SK-N-MC (cell line): ENCODE measurements around the gene ABLIM2.

ENCODE experiments used
- DNase-seq: peaks from one replicate; pipeline ENCODE4 v3.0.0-alpha.2; 2011; ENCODE audit warnings: low read depth, low spot score
- H3K27ac ChIP-seq: fragments of 200-600 bp; sonication (generic); 2 replicates; pipeline ENCODE4 v1.5.1; 2016; ENCODE audit warnings: mixed run types
- H3K36me3 ChIP-seq: fragments of 200-600 bp; sonication (generic); 2 replicates; pipeline ENCODE4 v1.6.1; 2017; ENCODE audit warnings: antibody characterized with exemption, low read length, mixed read lengths; ENCODE audit not compliant: insufficient read depth
- H3K4me3 ChIP-seq: fragments of 200-600 bp; sonication (generic); 2 replicates; pipeline ENCODE4 v1.5.1; 2016
- H3K9ac ChIP-seq: fragments of 200-600 bp; sonication (generic); 2 replicates; pipeline ENCODE4 v1.8.0; 2017; ENCODE audit warnings: mixed run types, mixed read lengths; ENCODE audit not compliant: insufficient read length
- H3K9me3 ChIP-seq: fragments of 200-600 bp; sonication (generic); 2 replicates; pipeline ENCODE4 v1.6.1; 2017; ENCODE audit warnings: low read depth, mild to moderate bottlenecking, antibody characterized with exemption, low read length, moderate library complexity, mixed read lengths
- EZH2 ChIP-seq: fragments of 200-600 bp; sonication (generic); IDR thresholded peaks from one replicate; pipeline ENCODE4 v1.6.1; 2017; ENCODE audit warnings: antibody characterized with exemption
- FOXP2 ChIP-seq: optimal IDR thresholded peaks from 2 replicates; pipeline ENCODE3; 2011; ENCODE audit warnings: mild to moderate bottlenecking, moderate library complexity; ENCODE audit not compliant: insufficient read depth; ENCODE audit errors: extremely low read length, control extremely low read depth
- POLR2AphosphoS5 ChIP-seq: IDR thresholded peaks from 2 replicates; pipeline ENCODE4 v1.6.1; 2012; ENCODE audit warnings: mild to moderate bottlenecking, low read depth, low read length, borderline replicate concordance

Gene ABLIM2

GRCh38 chr4:8021796-8022195 is 136.8 kb downstream of the ABLIM2 start:
- H3K4me3 ChIP-seq = no peak overlapping the region
- no peaks in the 10 kb centered on the region for H3K9me3 ChIP-seq
- TF ChIP-seq EZH2 (no peak), POLR2AphosphoS5 (no peak), FOXP2 (no peak)
- no peak overlapping the region for H3K9ac ChIP-seq
- no peaks in the 10 kb centered on the region for H3K36me3 ChIP-seq
- no peak overlapping the region for H3K27ac ChIP-seq
- no peak for DNase-seq

GRCh38 chr4:8019396-8020365 is 138.9 kb downstream of the ABLIM2 start:
- no peak overlapping the region for H3K4me3 ChIP-seq
- no peak for DNase-seq
- TF ChIP-seq EZH2 (no peak), POLR2AphosphoS5 (no peak), FOXP2 (no peak)
- H3K9me3 ChIP-seq = no peaks in the 10 kb centered on the region
- H3K9ac ChIP-seq = no peak overlapping the region
- no peak overlapping the region for H3K27ac ChIP-seq
- H3K36me3 ChIP-seq = no peaks in the 10 kb centered on the region

DNA sequence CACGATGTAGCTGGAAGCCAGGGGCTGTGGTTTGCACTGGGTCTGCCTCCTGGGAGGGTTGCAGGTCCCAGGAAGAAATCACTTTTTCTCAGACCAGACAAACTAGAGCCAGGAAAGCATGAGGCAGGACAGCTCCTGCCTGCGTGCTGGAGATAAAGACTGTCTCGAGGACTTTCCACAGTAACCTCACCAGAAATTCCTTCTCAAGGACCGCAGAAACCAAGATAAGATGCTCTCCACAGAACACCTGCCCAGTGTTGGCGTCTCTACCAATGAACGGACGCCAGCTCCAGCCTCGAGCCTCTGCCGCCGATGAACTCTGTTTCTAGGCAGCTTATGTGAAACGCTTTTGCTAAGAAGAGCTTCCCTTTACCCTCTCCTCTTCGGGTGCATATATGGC is 142.1 kb downstream of the ABLIM2 start:
- TF ChIP-seq EZH2 (no peak), FOXP2 (no peak), POLR2AphosphoS5 (no peak)
- no peak overlapping the region for H3K4me3 ChIP-seq
- DNase-seq = no peak
- H3K9me3 ChIP-seq = no peaks in the 10 kb centered on the region
- H3K36me3 ChIP-seq = no peaks in the 10 kb centered on the region
- H3K9ac ChIP-seq = no peak overlapping the region
- no peak overlapping the region for H3K27ac ChIP-seq

GRCh38 chr4:8015512-8015911 is 143.1 kb downstream of the ABLIM2 start:
- H3K27ac ChIP-seq = no peak overlapping the region
- TF ChIP-seq POLR2AphosphoS5 (no peak), FOXP2 (no peak), EZH2 (no peak)
- H3K36me3 ChIP-seq = no peaks in the 10 kb centered on the region
- H3K9me3 ChIP-seq = no peaks in the 10 kb centered on the region
- no peak overlapping the region for H3K4me3 ChIP-seq
- DNase-seq = no peak
- no peak overlapping the region for H3K9ac ChIP-seq

- no peak overlapping the region for H3K4me3 ChIP-seq
- no peaks in the 10 kb centered on the region for H3K9me3 ChIP-seq
- no peak overlapping the region for H3K9ac ChIP-seq
- no peak for DNase-seq
- no peak for TF ChIP-seq FOXP2
- no peak for TF ChIP-seq POLR2AphosphoS5
- no peak for TF ChIP-seq EZH2
- H3K36me3 ChIP-seq = no peaks in the 10 kb centered on the region
- H3K27ac ChIP-seq = no peak overlapping the region
Observed at GRCh38 chr4:8013976-8014726, 144.5 kb downstream of the ABLIM2 start.

GRCh38 chr4:8012517-8012916 is 146.1 kb downstream of the ABLIM2 start:
- no peak overlapping the region for H3K9ac ChIP-seq
- no peaks in the 10 kb centered on the region for H3K36me3 ChIP-seq
- no peak for TF ChIP-seq FOXP2
- no peak for TF ChIP-seq EZH2
- no peak for TF ChIP-seq POLR2AphosphoS5
- H3K27ac ChIP-seq = no peak overlapping the region
- no peak overlapping the region for H3K4me3 ChIP-seq
- no peaks in the 10 kb centered on the region for H3K9me3 ChIP-seq
- DNase-seq = no peak

DNA sequence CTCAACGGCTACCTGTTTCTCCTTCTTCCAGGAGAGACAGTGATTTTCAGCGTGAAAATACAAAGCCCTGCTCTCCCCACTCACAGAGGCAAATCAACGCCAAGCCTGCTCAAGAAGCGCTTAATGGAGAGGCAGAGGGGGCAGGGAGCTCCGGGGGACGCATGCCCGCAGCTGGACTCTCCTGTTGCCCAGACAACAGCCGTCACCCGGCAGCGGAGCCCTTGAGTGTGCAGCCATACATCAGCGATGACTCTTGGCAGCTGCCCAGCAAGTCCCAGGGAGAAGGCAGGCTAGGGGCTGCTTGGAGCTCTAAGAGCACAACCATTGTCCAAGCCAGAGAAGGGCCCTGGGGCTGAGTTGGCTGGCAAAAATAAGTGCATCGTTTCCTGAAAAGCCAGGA is 148.0 kb downstream of the ABLIM2 start:
- no peak for DNase-seq

DNA sequence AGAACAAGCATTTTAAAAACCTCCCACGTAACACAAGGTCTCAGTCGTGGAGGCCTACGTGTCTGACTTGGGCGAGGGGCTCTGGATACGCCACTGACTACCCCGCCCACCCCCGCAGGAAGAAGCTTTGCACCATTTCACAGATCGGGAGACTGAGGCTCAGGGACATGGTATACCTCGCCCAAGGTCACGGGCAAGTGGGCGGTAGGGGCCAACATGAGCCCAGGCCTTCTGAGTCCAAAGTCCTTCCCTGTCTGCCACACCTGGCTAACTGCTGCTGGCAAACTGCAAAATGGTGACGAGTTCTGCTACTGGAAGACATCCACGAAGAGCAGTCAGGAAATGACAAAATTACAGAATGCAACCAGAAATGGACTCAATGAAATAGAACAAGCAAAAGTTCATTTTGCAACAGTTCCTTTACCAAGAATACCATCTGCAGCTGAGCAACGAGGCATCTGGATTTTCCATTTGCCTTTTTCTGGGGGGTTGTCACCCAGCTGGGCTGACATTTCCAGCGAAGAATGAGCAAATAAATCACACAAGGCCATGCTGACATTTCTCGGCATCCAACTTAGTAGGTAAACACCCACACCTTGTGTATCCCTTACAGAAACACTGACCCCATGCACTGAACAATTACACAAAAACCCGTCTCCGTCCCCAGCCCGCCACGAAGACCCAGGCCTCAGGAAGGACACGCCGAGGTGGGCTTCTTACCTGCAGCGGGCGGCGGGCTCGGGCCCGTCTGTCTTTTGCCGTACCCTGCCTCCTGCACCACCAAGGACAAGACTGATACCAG is 148.7 kb downstream of the ABLIM2 start:
- Histone ChIP-seq H3K36me3 (no peaks in the 10 kb centered on the region), H3K4me3 (no peak overlapping the region), H3K9ac (no peak overlapping the region), H3K27ac (no peak overlapping the region), H3K9me3 (no peaks in the 10 kb centered on the region)
- no peak for DNase-seq
- no peak for TF ChIP-seq EZH2
- no peak for TF ChIP-seq FOXP2
- TF ChIP-seq POLR2AphosphoS5 = no peak

More for the DNA sequence above, 148.0 kb downstream of the ABLIM2 start:
- Histone ChIP-seq H3K4me3 (no peak overlapping the region), H3K27ac (no peak overlapping the region), H3K36me3 (no peaks in the 10 kb centered on the region), H3K9me3 (no peaks in the 10 kb centered on the region), H3K9ac (no peak overlapping the region)
- TF ChIP-seq EZH2 = no peak
